Measurements from ENCODE around the gene IL16.

The IL16 gene

GRCh38 chr15:81285461-81285860 is 88.8 kb downstream of the IL16 start:
- no peak overlapping the region for H3K4me2 ChIP-seq (ENCODE audit: low read depth, low read length)
- H3K27ac ChIP-seq (ENCODE audit: low read length), result no peak overlapping the region
- TF ChIP-seq CTCF (IDR thresholded peaks at IDR 0.05; ENCODE audit: low read length) (no peak), EZH2 (optimal IDR thresholded peaks at IDR 0.05; ENCODE audit: low read depth, low read length) (no peak), EZH2phosphoT487 (IDR thresholded peaks at IDR 0.05; ENCODE audit: low read length) (no peak)
- H3K79me2 ChIP-seq (ENCODE audit: low read length), result no peaks in the 10 kb centered on the region
- H4K20me1 ChIP-seq (ENCODE audit: insufficient read depth, low read length), result no peaks in the 10 kb centered on the region
- no peaks in the 10 kb centered on the region for H3K36me3 ChIP-seq (replicated peaks; ENCODE audit: insufficient read depth, low read length)
- no peaks in the 10 kb centered on the region for H3K9me2 ChIP-seq (replicated peaks; ENCODE audit: insufficient read depth, low read length)
- 0 out of 2 replicates have a peak, but pooled peaks cover 8% of the 10 kb centered on the region for H3F3A ChIP-seq (ENCODE audit: insufficient read depth, low read length)
- no peak for DNase-seq
- H3K4me3 ChIP-seq (ENCODE audit: low read length), result no peak overlapping the region
- no peak overlapping the region for H3K9ac ChIP-seq (ENCODE audit: low read length)
- no peaks in the 10 kb centered on the region for H3K27me3 ChIP-seq (replicated peaks; ENCODE audit: insufficient read depth, low read length)
- H3K9me3 ChIP-seq (replicated peaks; ENCODE audit: insufficient read depth, low read length), result no peaks in the 10 kb centered on the region
- H3K4me1 ChIP-seq (ENCODE audit: low read length), result peaks cover 31% of the 10 kb centered on the region
- H2AFZ ChIP-seq (ENCODE audit: low read length), result no peak overlapping the region

GRCh38 chr15:81286621-81287121 is 90.0 kb downstream of the IL16 start:
- Histone ChIP-seq H3K9ac (ENCODE audit: low read length) (no peak overlapping the region), H3K4me3 (ENCODE audit: low read length) (no peak overlapping the region), H3K4me1 (ENCODE audit: low read length) (peaks cover 40% of the 10 kb centered on the region), H3K9me3 (replicated peaks; ENCODE audit: insufficient read depth, low read length) (no peaks in the 10 kb centered on the region), H3K79me2 (ENCODE audit: low read length) (no peaks in the 10 kb centered on the region), H2AFZ (ENCODE audit: low read length) (no peak overlapping the region), H3K27me3 (replicated peaks; ENCODE audit: insufficient read depth, low read length) (no peaks in the 10 kb centered on the region), H3F3A (ENCODE audit: insufficient read depth, low read length) (0 out of 2 replicates have a peak, but pooled peaks cover 8% of the 10 kb centered on the region), H3K4me2 (ENCODE audit: low read depth, low read length) (no peak overlapping the region), H4K20me1 (ENCODE audit: insufficient read depth, low read length) (no peaks in the 10 kb centered on the region), H3K36me3 (replicated peaks; ENCODE audit: insufficient read depth, low read length) (no peaks in the 10 kb centered on the region), H3K27ac (ENCODE audit: low read length) (no peak overlapping the region), H3K9me2 (replicated peaks; ENCODE audit: insufficient read depth, low read length) (no peaks in the 10 kb centered on the region)
- DNase-seq, result no peak
- TF ChIP-seq EZH2 (optimal IDR thresholded peaks at IDR 0.05; ENCODE audit: low read depth, low read length) (no peak), CTCF (IDR thresholded peaks at IDR 0.05; ENCODE audit: low read length) (no peak), EZH2phosphoT487 (IDR thresholded peaks at IDR 0.05; ENCODE audit: low read length) (no peak)

- DNase-seq, result no peak
- Histone ChIP-seq H3K9me3 (replicated peaks; ENCODE audit: insufficient read depth, low read length) (no peaks in the 10 kb centered on the region), H3K79me2 (ENCODE audit: low read length) (no peaks in the 10 kb centered on the region), H3K36me3 (replicated peaks; ENCODE audit: insufficient read depth, low read length) (no peaks in the 10 kb centered on the region), H3F3A (ENCODE audit: insufficient read depth, low read length) (peaks cover 14% of the 10 kb centered on the region), H3K4me1 (ENCODE audit: low read length) (peaks cover 54% of the 10 kb centered on the region), H4K20me1 (ENCODE audit: insufficient read depth, low read length) (no peaks in the 10 kb centered on the region), H3K9ac (ENCODE audit: low read length) (no peak overlapping the region), H3K4me3 (ENCODE audit: low read length) (no peak overlapping the region), H3K27me3 (replicated peaks; ENCODE audit: insufficient read depth, low read length) (no peaks in the 10 kb centered on the region), H3K4me2 (ENCODE audit: low read depth, low read length) (no peak overlapping the region), H3K9me2 (replicated peaks; ENCODE audit: insufficient read depth, low read length) (no peaks in the 10 kb centered on the region), H3K27ac (ENCODE audit: low read length) (no peak overlapping the region), H2AFZ (ENCODE audit: low read length) (no peak overlapping the region)
- TF ChIP-seq EZH2phosphoT487 (IDR thresholded peaks at IDR 0.05; ENCODE audit: low read length), result no peak
- no peak for TF ChIP-seq EZH2 (optimal IDR thresholded peaks at IDR 0.05; ENCODE audit: low read depth, low read length)
- no peak for TF ChIP-seq CTCF (IDR thresholded peaks at IDR 0.05; ENCODE audit: low read length)
These were observed 91.4 kb downstream of the IL16 start for GRCh38 chr15:81288040-81288439.
